ENCODE measurements around the gene CEP112. TPM values are rescaled to one million over a fixed set of nuclear protein-coding genes. Genes with fewer than 3 reads are reported as not detected.
"Not testable (repeated sequence)": the region's sequence is repeated elsewhere in the genome, so short reads cannot be mapped to it uniquely, and the experiment has no call there.

CEP112 gene
- total RNA-seq, 1 donor from 2014 or later, result 9.5 TPM

- Mint-ChIP-seq H3K9me3 (ENCODE audit: unreplicated experiment) (no peaks in the 10 kb centered on the region), H3K27me3 (ENCODE audit: unreplicated experiment) (no peaks in the 10 kb centered on the region), H3K36me3 (ENCODE audit: unreplicated experiment) (no peaks in the 10 kb centered on the region), H3K4me1 (ENCODE audit: unreplicated experiment) (peaks cover 8% of the 10 kb centered on the region), H3K27ac (ENCODE audit: unreplicated experiment) (no peak overlapping the region), H3K4me3 (ENCODE audit: unreplicated experiment) (no peak overlapping the region)
- no peak for TF ChIP-seq CTCF (IDR thresholded peaks at IDR 0.05)
- DNase-seq (ENCODE audit: extremely low spot score, unreplicated experiment), result no peak
Observed at GRCh38 chr17:65688307-65688706, 503.6 kb downstream of the CEP112 start.

GRCh38 chr17:65685110-65685509 is 506.8 kb downstream of the CEP112 start:
- no peak for TF ChIP-seq CTCF (IDR thresholded peaks at IDR 0.05)
- peaks cover 8% of the 10 kb centered on the region for H3K4me1 Mint-ChIP-seq (ENCODE audit: unreplicated experiment)
- H3K36me3 Mint-ChIP-seq (ENCODE audit: unreplicated experiment), result peaks cover 2% of the 10 kb centered on the region
- no peaks in the 10 kb centered on the region for H3K9me3 Mint-ChIP-seq (ENCODE audit: unreplicated experiment)
- no peak overlapping the region for H3K4me3 Mint-ChIP-seq (ENCODE audit: unreplicated experiment)
- H3K27ac Mint-ChIP-seq (ENCODE audit: unreplicated experiment), result no peak overlapping the region
- no peak for DNase-seq (ENCODE audit: extremely low spot score, unreplicated experiment)
- no peaks in the 10 kb centered on the region for H3K27me3 Mint-ChIP-seq (ENCODE audit: unreplicated experiment)

DNA sequence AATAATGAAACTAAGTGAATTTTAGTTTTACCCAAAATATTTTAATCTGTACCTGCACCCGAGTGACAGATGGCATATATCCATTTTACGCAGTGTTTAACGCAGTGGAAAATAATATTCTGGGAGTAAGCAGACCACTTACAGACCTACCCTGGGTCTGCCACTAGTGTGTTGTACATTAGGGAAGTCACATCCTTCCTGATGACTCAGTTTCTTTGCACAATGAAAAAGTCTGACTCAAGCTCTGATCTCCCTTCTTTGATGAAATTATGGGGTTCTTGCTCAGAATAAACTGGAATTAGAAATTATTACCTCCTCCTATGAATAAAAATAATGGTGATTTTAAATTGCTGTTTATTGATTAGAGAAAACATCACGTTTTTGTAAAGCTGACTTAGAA is 507.3 kb downstream of the CEP112 start:
- H3K4me1 Mint-ChIP-seq (ENCODE audit: unreplicated experiment), result peaks cover 8% of the 10 kb centered on the region

DNA sequence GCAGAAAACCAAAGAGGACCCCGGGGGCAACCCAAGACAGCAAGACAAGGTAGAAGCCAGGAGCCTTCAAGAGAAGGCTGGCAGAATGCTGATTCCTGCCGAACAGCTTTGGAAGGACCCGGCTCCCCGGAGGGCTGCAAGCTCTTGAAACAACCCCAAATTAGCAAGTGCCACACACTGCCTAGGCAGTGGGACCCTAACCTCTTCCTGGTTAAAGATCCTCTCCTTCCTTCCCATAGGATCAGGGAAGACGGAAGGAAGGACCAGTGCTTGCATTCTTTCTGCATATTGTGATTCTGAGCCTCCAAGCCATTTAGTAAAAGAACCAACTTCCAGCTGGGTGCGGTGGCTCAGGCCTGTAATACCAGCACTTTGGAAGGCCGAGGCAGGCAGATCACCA is 508.5 kb downstream of the CEP112 start:
- no peak overlapping the region for H3K27ac Mint-ChIP-seq (ENCODE audit: unreplicated experiment)
- no peak for TF ChIP-seq CTCF (IDR thresholded peaks at IDR 0.05)
- H3K36me3 Mint-ChIP-seq (ENCODE audit: unreplicated experiment), result peaks cover 2% of the 10 kb centered on the region
- DNase-seq (ENCODE audit: extremely low spot score, unreplicated experiment), result no peak
- peaks cover 10% of the 10 kb centered on the region for H3K4me1 Mint-ChIP-seq (ENCODE audit: unreplicated experiment)
- H3K27me3 Mint-ChIP-seq (ENCODE audit: unreplicated experiment), result no peaks in the 10 kb centered on the region
- H3K4me3 Mint-ChIP-seq (ENCODE audit: unreplicated experiment), result no peak overlapping the region
- no peaks in the 10 kb centered on the region for H3K9me3 Mint-ChIP-seq (ENCODE audit: unreplicated experiment)

More for the DNA sequence above, 507.3 kb downstream of the CEP112 start:
- TF ChIP-seq CTCF (IDR thresholded peaks at IDR 0.05), result no peak
- Mint-ChIP-seq H3K27me3 (ENCODE audit: unreplicated experiment) (no peaks in the 10 kb centered on the region), H3K9me3 (ENCODE audit: unreplicated experiment) (no peaks in the 10 kb centered on the region), H3K27ac (ENCODE audit: unreplicated experiment) (no peak overlapping the region), H3K4me3 (ENCODE audit: unreplicated experiment) (no peak overlapping the region), H3K36me3 (ENCODE audit: unreplicated experiment) (peaks cover 2% of the 10 kb centered on the region)
- no peak for DNase-seq (ENCODE audit: extremely low spot score, unreplicated experiment)

- not testable (repeated sequence) for H3K27me3 Mint-ChIP-seq (ENCODE audit: unreplicated experiment); H3K9me3 Mint-ChIP-seq (ENCODE audit: unreplicated experiment); H3K36me3 Mint-ChIP-seq (ENCODE audit: unreplicated experiment); H3K27ac Mint-ChIP-seq (ENCODE audit: unreplicated experiment); DNase-seq (ENCODE audit: extremely low spot score, unreplicated experiment); H3K4me3 Mint-ChIP-seq (ENCODE audit: unreplicated experiment)
- peaks cover 12% of the 10 kb centered on the region for H3K4me1 Mint-ChIP-seq (ENCODE audit: unreplicated experiment)
Observed at GRCh38 chr17:65681763-65682162, 510.2 kb downstream of the CEP112 start.

All from osteocyte (in vitro differentiated cells).